Mucosa of rectum (tissue), 2 donors: ENCODE data around the gene FHIT.

Experiments
- H3K27ac ChIP-seq, 2 donors: one replicate each; pipeline ENCODE4 v1.7.0; 2013; ENCODE audit warnings: inconsistent platforms in 2 of 2, low read depth in 2 of 2, low read length in 2 of 2
- H3K27me3 ChIP-seq, 2 donors: one replicate each; pipeline ENCODE4 v1.7.0; 2013; ENCODE audit warnings: low read length in 2 of 2; ENCODE audit not compliant: control insufficient read depth in 2 of 2, insufficient read depth in 2 of 2
- H3K36me3 ChIP-seq, 2 donors: one replicate each; pipeline ENCODE4 v1.7.0; 2013; ENCODE audit warnings: low read length in 2 of 2; ENCODE audit not compliant: control insufficient read depth in 2 of 2, insufficient read depth in 2 of 2
- H3K4me1 ChIP-seq, 2 donors: one replicate each; pipeline ENCODE4 v1.7.0; 2013; ENCODE audit warnings: low read length in 2 of 2, mild to moderate bottlenecking in 1 of 2; ENCODE audit not compliant: control insufficient read depth in 2 of 2, insufficient read depth in 2 of 2
- H3K4me3 ChIP-seq, 2 donors: one replicate each; pipeline ENCODE4 v1.7.0; 2013; ENCODE audit warnings: low read length in 2 of 2
- H3K9ac ChIP-seq, 2 donors: one replicate each; pipeline ENCODE4 v1.7.0; 2013; ENCODE audit warnings: low read length in 2 of 2, low read depth in 1 of 2, mild to moderate bottlenecking in 1 of 2
- H3K9me3 ChIP-seq, 2 donors: one replicate each; pipeline ENCODE4 v1.7.0; 2013; ENCODE audit warnings: low read length in 2 of 2; ENCODE audit not compliant: control insufficient read depth in 2 of 2
- donor health status: healthy.
- donor health status: Normal muscosa, but diverticular disease.

The FHIT gene

GRCh38 chr3:60730371-60730770 is 520.9 kb downstream of the FHIT start:
- Histone ChIP-seq H3K36me3 (no peaks in the 10 kb centered on the region), H3K27me3 (no peaks in the 10 kb centered on the region), H3K9ac (no peak overlapping the region), H3K27ac (no peak overlapping the region), H3K9me3 (no peaks in the 10 kb centered on the region), H3K4me3 (no peak overlapping the region), H3K4me1 (no peaks in the 10 kb centered on the region)

DNA sequence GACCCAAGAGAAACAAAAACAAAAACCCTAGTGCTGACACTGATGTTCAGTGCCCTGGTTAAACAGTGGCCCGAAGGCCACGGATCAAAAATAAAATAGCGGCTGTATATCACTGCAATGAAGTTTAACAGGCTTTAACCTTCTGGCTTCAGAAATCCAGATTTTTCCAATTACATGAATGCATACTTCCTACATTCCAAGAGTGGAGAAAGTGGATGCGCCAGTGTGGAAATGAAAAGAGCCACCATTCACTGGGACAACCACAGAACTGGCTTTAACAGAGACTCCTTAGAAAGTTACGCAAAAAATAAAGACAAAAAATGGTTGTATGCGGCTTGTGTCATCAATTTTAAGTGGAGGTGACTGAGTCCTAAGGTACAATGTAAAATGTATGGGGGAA is 522.2 kb downstream of the FHIT start:
- no peak overlapping the region for H3K9ac ChIP-seq
- no peaks in the 10 kb centered on the region for H3K27me3 ChIP-seq
- no peak overlapping the region for H3K27ac ChIP-seq
- H3K4me3 ChIP-seq = no peak overlapping the region
- H3K4me1 ChIP-seq = no peaks in the 10 kb centered on the region
- H3K36me3 ChIP-seq = no peaks in the 10 kb centered on the region
- no peaks in the 10 kb centered on the region for H3K9me3 ChIP-seq

- Histone ChIP-seq H3K9ac (no peak overlapping the region), H3K36me3 (no peaks in the 10 kb centered on the region), H3K27ac (no peak overlapping the region), H3K4me3 (no peak overlapping the region), H3K4me1 (no peaks in the 10 kb centered on the region), H3K9me3 (no peaks in the 10 kb centered on the region), H3K27me3 (no peaks in the 10 kb centered on the region)
These were observed 523.2 kb downstream of the FHIT start for GRCh38 chr3:60728006-60728405.

- H3K27ac ChIP-seq = no peak overlapping the region
- H3K9me3 ChIP-seq = no peaks in the 10 kb centered on the region
- no peak overlapping the region for H3K9ac ChIP-seq
- H3K4me1 ChIP-seq = no peaks in the 10 kb centered on the region
- H3K36me3 ChIP-seq = no peaks in the 10 kb centered on the region
- no peak overlapping the region for H3K4me3 ChIP-seq
- no peaks in the 10 kb centered on the region for H3K27me3 ChIP-seq
These were observed 530.5 kb downstream of the FHIT start for GRCh38 chr3:60720736-60721135.

GRCh38 chr3:60716573-60716972 is 534.7 kb downstream of the FHIT start:
- Histone ChIP-seq H3K36me3 (no peaks in the 10 kb centered on the region), H3K9ac (no peak overlapping the region), H3K27me3 (no peaks in the 10 kb centered on the region), H3K27ac (no peak overlapping the region), H3K4me1 (no peaks in the 10 kb centered on the region), H3K4me3 (no peak overlapping the region), H3K9me3 (no peaks in the 10 kb centered on the region)

DNA sequence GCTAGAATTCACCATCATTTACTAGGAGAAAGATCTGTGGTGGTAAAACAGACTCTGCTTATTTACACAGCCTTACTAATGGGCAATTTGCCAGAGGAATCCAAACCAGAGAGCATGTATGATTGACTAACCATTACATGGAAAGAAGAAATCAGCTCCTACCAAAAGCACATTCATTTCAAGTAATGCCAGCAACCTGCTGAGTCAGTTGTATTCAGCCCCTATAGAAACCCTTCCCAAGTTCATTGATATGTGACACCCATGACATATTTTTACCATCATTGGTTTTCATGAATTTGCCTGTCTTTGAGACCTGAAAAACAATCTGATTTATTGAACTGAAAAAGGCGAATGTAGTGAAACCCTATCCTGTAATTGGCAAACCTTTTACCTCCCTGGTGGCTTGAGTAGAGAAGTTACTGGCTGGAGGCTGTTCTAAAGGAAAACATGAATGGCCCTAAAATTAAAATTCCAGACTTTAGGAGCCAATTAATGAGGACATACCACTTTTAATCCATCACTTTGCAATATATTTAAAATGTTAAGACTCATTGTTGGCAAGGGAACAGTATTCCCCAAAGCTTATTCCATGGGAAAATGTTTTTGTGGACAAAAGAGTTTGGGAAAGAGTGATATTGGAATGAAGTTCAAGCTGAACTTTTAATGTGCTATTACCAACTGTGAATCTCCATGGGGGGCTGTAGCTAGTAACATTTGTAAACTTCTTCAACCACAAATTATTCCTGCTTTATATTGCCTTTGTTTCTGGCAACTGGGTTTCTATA is 542.9 kb downstream of the FHIT start:
- no peaks in the 10 kb centered on the region for H3K36me3 ChIP-seq
- no peaks in the 10 kb centered on the region for H3K27me3 ChIP-seq
- no peaks in the 10 kb centered on the region for H3K4me1 ChIP-seq
- no peak overlapping the region for H3K4me3 ChIP-seq
- no peak overlapping the region for H3K9ac ChIP-seq
- H3K9me3 ChIP-seq = no peaks in the 10 kb centered on the region
- H3K27ac ChIP-seq = no peak overlapping the region

- Histone ChIP-seq H3K27me3 (no peaks in the 10 kb centered on the region), H3K9ac (no peak overlapping the region), H3K9me3 (no peaks in the 10 kb centered on the region), H3K4me3 (no peak overlapping the region), H3K4me1 (no peaks in the 10 kb centered on the region), H3K27ac (no peak overlapping the region), H3K36me3 (no peaks in the 10 kb centered on the region)
These were observed 543.7 kb downstream of the FHIT start for GRCh38 chr3:60707452-60708020.

DNA sequence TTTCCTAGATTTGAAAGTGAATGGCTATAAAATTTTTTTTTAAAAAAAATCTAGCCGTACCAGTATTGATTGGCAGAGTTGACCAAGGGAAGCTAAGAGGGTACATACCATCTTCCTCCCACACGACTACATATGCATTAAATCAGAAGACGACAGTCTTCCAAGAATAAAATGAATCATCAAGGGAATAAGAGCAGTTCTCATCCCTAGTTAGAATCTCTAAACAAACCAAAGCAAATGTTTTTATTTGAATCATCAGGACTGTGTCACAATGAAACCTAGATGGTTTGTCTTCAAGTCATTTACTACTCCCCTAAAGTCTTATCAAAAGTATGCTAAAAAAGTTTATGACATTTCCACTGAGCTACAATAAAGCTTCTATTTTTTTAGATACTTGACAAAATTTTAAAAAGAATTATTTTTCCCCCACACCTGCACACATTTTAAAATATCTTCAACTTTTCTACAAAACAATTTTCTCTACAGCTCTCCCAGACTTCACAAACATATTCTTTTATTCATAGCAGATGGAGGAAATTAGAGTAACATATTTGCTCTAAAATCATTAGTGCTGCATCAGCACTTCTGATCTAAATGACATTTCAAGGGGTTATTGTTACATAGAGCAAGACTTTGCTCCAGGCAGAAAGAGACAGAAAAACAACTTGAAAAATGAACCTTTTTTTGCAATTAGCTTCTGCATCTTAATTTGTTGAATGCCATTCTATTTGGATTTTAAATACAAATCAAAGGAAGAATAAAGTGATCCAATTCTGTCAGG is 547.1 kb downstream of the FHIT start:
- H3K4me1 ChIP-seq = no peaks in the 10 kb centered on the region
- no peaks in the 10 kb centered on the region for H3K27me3 ChIP-seq
- no peaks in the 10 kb centered on the region for H3K9me3 ChIP-seq
- no peak overlapping the region for H3K9ac ChIP-seq
- no peaks in the 10 kb centered on the region for H3K36me3 ChIP-seq
- no peak overlapping the region for H3K4me3 ChIP-seq
- H3K27ac ChIP-seq = no peak overlapping the region

- H3K4me1 ChIP-seq = no peaks in the 10 kb centered on the region
- no peaks in the 10 kb centered on the region for H3K27me3 ChIP-seq
- no peaks in the 10 kb centered on the region for H3K36me3 ChIP-seq
- H3K27ac ChIP-seq = no peak overlapping the region
- no peak overlapping the region for H3K9ac ChIP-seq
- H3K9me3 ChIP-seq = no peaks in the 10 kb centered on the region
- no peak overlapping the region for H3K4me3 ChIP-seq
These were observed 548.2 kb downstream of the FHIT start for GRCh38 chr3:60703008-60703407.

DNA sequence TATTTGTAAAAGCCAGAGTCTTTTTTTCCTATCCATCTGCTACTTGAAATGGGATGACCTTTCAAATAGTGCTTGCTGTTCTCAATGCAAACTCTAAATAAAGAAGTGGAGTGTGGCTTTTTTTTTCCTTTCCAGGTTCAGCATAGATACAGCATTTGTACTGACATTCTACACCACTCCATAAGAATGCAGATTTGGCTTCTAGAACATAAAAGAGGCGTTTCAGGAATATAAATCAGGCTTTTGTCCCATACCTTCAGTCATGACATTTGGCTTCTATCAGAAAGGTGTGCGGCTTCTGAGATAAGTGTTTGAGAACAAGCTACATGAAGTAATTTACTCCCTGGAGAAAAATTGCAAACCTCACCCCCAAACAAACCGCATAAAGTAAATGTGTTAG is 553.1 kb downstream of the FHIT start:
- Histone ChIP-seq H3K27ac (no peak overlapping the region), H3K9me3 (no peaks in the 10 kb centered on the region), H3K4me1 (no peaks in the 10 kb centered on the region), H3K27me3 (no peaks in the 10 kb centered on the region), H3K36me3 (no peaks in the 10 kb centered on the region), H3K9ac (no peak overlapping the region), H3K4me3 (no peak overlapping the region)
